Measurements from ENCODE around the gene PSMB9.

Gene PSMB9

DNA sequence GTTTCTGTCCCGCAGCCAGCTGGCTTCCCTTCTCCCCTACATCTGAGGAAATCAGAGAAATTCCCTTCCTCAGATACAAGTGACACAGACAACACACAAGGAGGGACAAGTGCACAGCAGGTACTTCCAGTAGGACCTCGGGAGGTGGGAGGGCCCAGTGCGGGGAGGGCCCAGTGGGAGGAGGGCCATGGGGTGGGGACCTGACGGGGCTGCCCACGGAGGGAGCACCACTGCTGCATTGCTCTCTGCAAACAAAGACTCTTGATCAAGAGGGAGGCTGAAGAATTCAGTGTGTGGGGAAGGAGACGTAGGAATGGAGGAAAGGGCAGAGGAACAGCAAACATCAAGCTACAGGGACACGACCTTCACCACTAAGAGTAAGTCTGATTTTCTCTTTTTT, 24.5 kb upstream of the PSMB9 start:
- Histone ChIP-seq H3K36me3 (ENCODE audit: control insufficient read depth, insufficient read depth, low read length) (peaks cover 10% of the 10 kb centered on the region), H3K4me3 (ENCODE audit: low read length) (no peak overlapping the region), H3K4me1 (ENCODE audit: control insufficient read depth, insufficient read depth, low read length) (no peaks in the 10 kb centered on the region), H3K9ac (ENCODE audit: low read length) (no peak overlapping the region), H3K27me3 (ENCODE audit: control insufficient read depth, insufficient read depth, low read length) (no peaks in the 10 kb centered on the region), H3K27ac (ENCODE audit: low read depth, low read length) (no peak overlapping the region)

DNA sequence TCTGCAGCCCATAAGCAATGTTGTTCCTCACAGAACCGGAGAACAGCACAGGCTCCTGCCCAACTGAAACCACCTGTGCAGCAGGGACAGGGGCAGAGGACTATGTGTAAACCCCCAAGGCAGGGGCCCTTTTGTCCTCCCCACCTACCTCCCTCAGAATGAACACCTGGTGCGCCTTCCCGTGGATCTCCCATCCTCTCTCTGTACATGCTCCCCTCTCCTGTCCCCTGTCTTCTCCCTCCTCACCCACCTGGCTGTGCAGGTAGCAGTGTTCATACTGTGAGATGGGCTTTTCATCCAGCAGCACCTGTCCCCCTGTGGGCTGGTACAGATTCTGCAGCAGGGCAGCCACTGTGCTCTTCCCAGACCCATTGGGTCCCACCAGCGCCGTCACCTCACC, 24.0 kb upstream of the PSMB9 start:
- Histone ChIP-seq H3K27me3 (ENCODE audit: control insufficient read depth, insufficient read depth, low read length) (no peaks in the 10 kb centered on the region), H3K27ac (ENCODE audit: low read depth, low read length) (no peak overlapping the region), H3K4me3 (ENCODE audit: low read length) (no peak overlapping the region), H3K9ac (ENCODE audit: low read length) (no peak overlapping the region), H3K4me1 (ENCODE audit: control insufficient read depth, insufficient read depth, low read length) (no peaks in the 10 kb centered on the region), H3K36me3 (ENCODE audit: control insufficient read depth, insufficient read depth, low read length) (peaks cover 14% of the 10 kb centered on the region)

- no peak overlapping the region for H3K9ac ChIP-seq (ENCODE audit: low read length)
- no peak overlapping the region for H3K27ac ChIP-seq (ENCODE audit: low read depth, low read length)
- peaks cover 14% of the 10 kb centered on the region for H3K36me3 ChIP-seq (ENCODE audit: control insufficient read depth, insufficient read depth, low read length)
- H3K4me3 ChIP-seq (ENCODE audit: low read length) = no peak overlapping the region
- no peaks in the 10 kb centered on the region for H3K27me3 ChIP-seq (ENCODE audit: control insufficient read depth, insufficient read depth, low read length)
- H3K4me1 ChIP-seq (ENCODE audit: control insufficient read depth, insufficient read depth, low read length) = no peaks in the 10 kb centered on the region
These were observed 23.1 kb upstream of the PSMB9 start for GRCh38 chr6:32830936-32831335.

DNA sequence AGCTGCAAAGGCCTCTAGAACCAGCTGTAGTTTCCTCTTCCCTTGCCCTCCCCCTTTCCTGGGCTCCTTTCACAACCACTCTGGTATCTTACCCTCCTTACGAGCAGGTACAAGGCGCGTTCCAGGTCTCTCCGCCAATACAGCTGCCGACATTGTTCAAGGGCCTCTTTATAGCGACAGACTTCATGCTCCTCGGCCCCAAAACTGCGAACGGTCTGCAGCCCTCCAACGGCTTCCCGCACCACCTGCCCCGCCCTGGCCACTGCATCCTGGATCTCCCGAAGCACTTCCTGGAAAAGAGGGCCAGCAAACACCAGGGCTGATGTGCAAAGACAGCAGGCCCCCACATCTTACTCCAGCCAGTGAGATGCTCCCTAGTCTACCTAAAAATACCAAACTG, 21.5 kb upstream of the PSMB9 start:
- Histone ChIP-seq H3K27ac (ENCODE audit: low read depth, low read length) (no peak overlapping the region), H3K4me1 (ENCODE audit: control insufficient read depth, insufficient read depth, low read length) (peaks cover 2% of the 10 kb centered on the region), H3K9ac (ENCODE audit: low read length) (no peak overlapping the region), H3K4me3 (ENCODE audit: low read length) (no peak overlapping the region), H3K36me3 (ENCODE audit: control insufficient read depth, insufficient read depth, low read length) (peaks cover 14% of the 10 kb centered on the region), H3K27me3 (ENCODE audit: control insufficient read depth, insufficient read depth, low read length) (no peaks in the 10 kb centered on the region)

GRCh38 chr6:32833664-32834063, 20.3 kb upstream of the PSMB9 start:
- Histone ChIP-seq H3K27me3 (ENCODE audit: control insufficient read depth, insufficient read depth, low read length) (no peaks in the 10 kb centered on the region), H3K36me3 (ENCODE audit: control insufficient read depth, insufficient read depth, low read length) (peaks cover 14% of the 10 kb centered on the region), H3K9ac (ENCODE audit: low read length) (no peak overlapping the region), H3K4me1 (ENCODE audit: control insufficient read depth, insufficient read depth, low read length) (peaks cover 7% of the 10 kb centered on the region), H3K27ac (ENCODE audit: low read depth, low read length) (no peak overlapping the region), H3K4me3 (ENCODE audit: low read length) (no peak overlapping the region)

- H3K27ac ChIP-seq (ENCODE audit: low read depth, low read length) = no peak overlapping the region
- H3K36me3 ChIP-seq (ENCODE audit: control insufficient read depth, insufficient read depth, low read length) = peaks cover 5% of the 10 kb centered on the region
- no peaks in the 10 kb centered on the region for H3K27me3 ChIP-seq (ENCODE audit: control insufficient read depth, insufficient read depth, low read length)
- no peak overlapping the region for H3K9ac ChIP-seq (ENCODE audit: low read length)
- H3K4me3 ChIP-seq (ENCODE audit: low read length) = no peak overlapping the region
- peaks cover 7% of the 10 kb centered on the region for H3K4me1 ChIP-seq (ENCODE audit: control insufficient read depth, insufficient read depth, low read length)
These were observed 18.7 kb upstream of the PSMB9 start for GRCh38 chr6:32835167-32835893.

- no peak overlapping the region for H3K4me3 ChIP-seq (ENCODE audit: low read length)
- H3K36me3 ChIP-seq (ENCODE audit: control insufficient read depth, insufficient read depth, low read length) = peaks cover 10% of the 10 kb centered on the region
- no peak overlapping the region for H3K27ac ChIP-seq (ENCODE audit: low read depth, low read length)
- H3K9ac ChIP-seq (ENCODE audit: low read length) = no peak overlapping the region
- H3K27me3 ChIP-seq (ENCODE audit: control insufficient read depth, insufficient read depth, low read length) = no peaks in the 10 kb centered on the region
- peaks cover 7% of the 10 kb centered on the region for H3K4me1 ChIP-seq (ENCODE audit: control insufficient read depth, insufficient read depth, low read length)
These were observed 17.1 kb upstream of the PSMB9 start for GRCh38 chr6:32836873-32837272.

- H3K4me3 ChIP-seq (ENCODE audit: low read length) = peak overlapping the region; percentile 87
- peaks cover 10% of the 10 kb centered on the region for H3K4me1 ChIP-seq (ENCODE audit: control insufficient read depth, insufficient read depth, low read length)
- peak overlapping the region; percentile 89 for H3K27ac ChIP-seq (ENCODE audit: low read depth, low read length)
- H3K9ac ChIP-seq (ENCODE audit: low read length) = peak overlapping the region; percentile 10
- peaks cover 15% of the 10 kb centered on the region for H3K36me3 ChIP-seq (ENCODE audit: control insufficient read depth, insufficient read depth, low read length)
- no peaks in the 10 kb centered on the region for H3K27me3 ChIP-seq (ENCODE audit: control insufficient read depth, insufficient read depth, low read length)
These were observed 16.3 kb upstream of the PSMB9 start for GRCh38 chr6:32837651-32838113.

DNA sequence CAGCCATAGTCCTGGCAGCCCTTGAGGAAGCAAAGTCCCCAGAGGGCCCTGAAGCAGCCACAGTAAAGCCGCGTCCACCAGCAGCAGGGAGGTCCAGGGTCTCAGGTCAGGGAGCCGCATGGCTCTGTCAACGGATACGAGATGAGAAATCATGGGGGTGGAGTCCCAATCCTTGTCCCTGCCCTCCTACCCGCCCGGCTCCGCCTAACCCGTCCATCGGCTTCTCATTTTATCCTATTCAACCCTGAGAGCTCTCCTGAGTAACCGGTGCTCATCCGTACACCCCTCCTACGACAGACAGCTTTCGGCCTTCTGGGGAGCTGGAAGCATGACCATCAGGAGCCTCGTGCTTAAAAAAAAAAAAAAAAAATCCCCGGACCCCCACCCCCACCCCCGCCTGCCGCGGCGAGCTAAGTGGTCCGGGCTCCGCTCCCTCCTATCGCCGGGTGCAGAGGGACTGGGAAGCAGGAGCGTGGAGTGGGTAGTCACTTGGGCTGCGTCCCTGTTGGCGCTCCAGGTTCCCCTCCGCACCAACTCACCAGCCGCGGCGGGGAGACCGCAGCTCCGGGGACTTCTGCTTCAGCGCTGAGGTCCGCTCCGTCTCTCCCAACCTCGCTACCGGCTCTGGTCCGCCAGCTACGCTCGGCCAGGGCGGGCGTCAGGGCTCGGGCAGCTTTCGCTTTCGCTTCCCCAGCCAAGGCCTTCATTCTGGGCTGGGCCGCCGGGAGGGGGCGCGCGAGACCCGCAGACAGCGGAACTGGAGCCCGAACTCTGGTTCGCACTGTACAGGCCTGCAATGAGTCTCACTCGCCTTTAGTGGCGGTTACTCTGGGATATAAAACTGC, 15.7 kb upstream of the PSMB9 start, which contains the start of gene TAP2:
Gene TAP2 (minus strand): TSS at position 626 of the 845 bp plus-strand sequence. CDS start 506 bp downstream, at position 120.
- Histone ChIP-seq H3K4me3 (ENCODE audit: low read length) (peak within 1 kb of the TSS; percentile 87), H3K9ac (ENCODE audit: low read length) (peak within 1 kb of the TSS; percentile 85), H3K4me1 (ENCODE audit: control insufficient read depth, insufficient read depth, low read length) (peaks cover 10% of the 10 kb centered on the region), H3K27ac (ENCODE audit: low read depth, low read length) (peak within 1 kb of the TSS; percentile 89), H3K27me3 (ENCODE audit: control insufficient read depth, insufficient read depth, low read length) (no peaks in the 10 kb centered on the region), H3K36me3 (ENCODE audit: control insufficient read depth, insufficient read depth, low read length) (peaks cover 15% of the 10 kb centered on the region)

GRCh38 chr6:32839356-32839755, 14.6 kb upstream of the PSMB9 start:
- Histone ChIP-seq H3K4me1 (ENCODE audit: control insufficient read depth, insufficient read depth, low read length) (peaks cover 10% of the 10 kb centered on the region), H3K4me3 (ENCODE audit: low read length) (no peak overlapping the region), H3K27me3 (ENCODE audit: control insufficient read depth, insufficient read depth, low read length) (no peaks in the 10 kb centered on the region), H3K36me3 (ENCODE audit: control insufficient read depth, insufficient read depth, low read length) (peaks cover 15% of the 10 kb centered on the region), H3K9ac (ENCODE audit: low read length) (no peak overlapping the region), H3K27ac (ENCODE audit: low read depth, low read length) (peak overlapping the region; percentile 89)

DNA sequence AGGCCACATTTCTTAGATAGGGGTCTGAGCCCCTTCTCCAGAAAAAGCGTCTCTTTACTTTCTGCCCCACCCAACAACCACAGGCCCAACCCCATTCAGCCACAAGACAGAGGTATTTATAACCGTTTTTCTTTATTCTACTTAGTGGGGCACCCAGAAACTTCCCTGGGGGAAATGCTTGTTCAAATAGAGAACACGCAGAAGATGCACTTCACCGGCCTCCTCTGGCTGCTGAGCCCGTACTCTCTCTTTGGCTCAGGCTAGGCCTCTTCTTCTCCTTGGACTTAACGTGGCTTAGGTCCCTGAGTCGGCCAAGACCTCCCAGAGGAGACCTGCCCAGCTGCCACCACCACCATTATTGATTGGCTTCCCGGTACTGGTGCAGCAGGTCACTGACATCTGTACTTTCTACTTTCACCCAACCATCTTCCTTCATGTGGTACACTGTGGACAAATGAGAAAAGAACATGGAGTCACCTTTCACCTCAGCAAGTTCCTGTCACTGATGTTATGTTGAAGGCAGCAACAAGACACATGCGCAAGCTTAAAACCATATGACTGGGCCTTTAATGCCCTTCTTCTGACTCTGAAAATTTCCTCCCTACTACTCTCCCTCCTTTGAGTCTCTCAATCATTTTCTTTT, 13.3 kb upstream of the PSMB9 start:
- peaks cover 16% of the 10 kb centered on the region for H3K36me3 ChIP-seq (ENCODE audit: control insufficient read depth, insufficient read depth, low read length)
- H3K9ac ChIP-seq (ENCODE audit: low read length) = no peak overlapping the region
- no peaks in the 10 kb centered on the region for H3K27me3 ChIP-seq (ENCODE audit: control insufficient read depth, insufficient read depth, low read length)
- peaks cover 10% of the 10 kb centered on the region for H3K4me1 ChIP-seq (ENCODE audit: control insufficient read depth, insufficient read depth, low read length)
- no peak overlapping the region for H3K27ac ChIP-seq (ENCODE audit: low read depth, low read length)
- H3K4me3 ChIP-seq (ENCODE audit: low read length) = no peak overlapping the region

- H3K27me3 ChIP-seq (ENCODE audit: control insufficient read depth, insufficient read depth, low read length) = no peaks in the 10 kb centered on the region
- H3K27ac ChIP-seq (ENCODE audit: low read depth, low read length) = no peak overlapping the region
- H3K9ac ChIP-seq (ENCODE audit: low read length) = no peak overlapping the region
- H3K36me3 ChIP-seq (ENCODE audit: control insufficient read depth, insufficient read depth, low read length) = peaks cover 21% of the 10 kb centered on the region
- peaks cover 10% of the 10 kb centered on the region for H3K4me1 ChIP-seq (ENCODE audit: control insufficient read depth, insufficient read depth, low read length)
- H3K4me3 ChIP-seq (ENCODE audit: low read length) = peak overlapping the region; percentile 43
These were observed 11.9 kb upstream of the PSMB9 start for GRCh38 chr6:32842021-32842650.

Measured in rectal smooth muscle tissue (tissue), 1 donor.